ENCODE results near the gene LUZP1.
A peak's percentile ranks its signal among the peaks of the same experiment; 100 is the strongest.

The LUZP1 gene

GRCh38 chr1:23150742-23151141 lies 17.9 kb downstream of the LUZP1 start:
- DNase-seq = no peak

- no peak for DNase-seq
These were observed 18.5 kb downstream of the LUZP1 start for GRCh38 chr1:23150125-23150524.

- no peak for DNase-seq
These were observed 19.5 kb downstream of the LUZP1 start for GRCh38 chr1:23149114-23149513.

- DNase-seq = no peak
These were observed 20.6 kb downstream of the LUZP1 start for GRCh38 chr1:23148084-23148483.

- no peak for DNase-seq
These were observed 27.6 kb downstream of the LUZP1 start for GRCh38 chr1:23140940-23141596.

GRCh38 chr1:23135268-23135667 lies 33.4 kb downstream of the LUZP1 start:
- DNase-seq = no peak

GRCh38 chr1:23134055-23134454 lies 34.6 kb downstream of the LUZP1 start:
- no peak for DNase-seq

GRCh38 chr1:23133587-23133986 lies 35.1 kb downstream of the LUZP1 start:
- DNase-seq = no peak

GRCh38 chr1:23132033-23132432 lies 36.6 kb downstream of the LUZP1 start:
- no peak for DNase-seq

- DNase-seq = no peak
These were observed 38.8 kb downstream of the LUZP1 start for GRCh38 chr1:23129846-23130245.

GRCh38 chr1:23126801-23127200 lies 41.9 kb downstream of the LUZP1 start:
- no peak for DNase-seq

- DNase-seq = no peak
These were observed 42.5 kb downstream of the LUZP1 start for GRCh38 chr1:23126200-23126599.

GRCh38 chr1:23125489-23125888 lies 43.2 kb downstream of the LUZP1 start:
- DNase-seq = no peak

GRCh38 chr1:23124259-23125026 lies 44.2 kb downstream of the LUZP1 start:
- no peak for DNase-seq

GRCh38 chr1:23123528-23123927 lies 45.1 kb downstream of the LUZP1 start:
- DNase-seq = no peak

- no peak for DNase-seq
These were observed 45.9 kb downstream of the LUZP1 start for GRCh38 chr1:23122796-23123195.

- DNase-seq = no peak
These were observed 46.5 kb downstream of the LUZP1 start for GRCh38 chr1:23122023-23122748.

- no peak for DNase-seq
These were observed 48.3 kb downstream of the LUZP1 start for GRCh38 chr1:23120383-23120782.

GRCh38 chr1:23118957-23119792 lies 49.5 kb downstream of the LUZP1 start:
- DNase-seq = peak; percentile 54

- no peak for DNase-seq
These were observed 50.2 kb downstream of the LUZP1 start for GRCh38 chr1:23118407-23118806.

- no peak for DNase-seq
These were observed 51.5 kb downstream of the LUZP1 start for GRCh38 chr1:23116921-23117699.

GRCh38 chr1:23116216-23116836 lies 52.3 kb downstream of the LUZP1 start:
- no peak for DNase-seq

Measured in stimulated activated CD4-positive, alpha-beta T cell treated with anti-CD3 and anti-CD28 coated beads, Interleukin-1b, Interleukin-23, amount 100 ng/mL, for 48 hours (primary cell).